LNCaP clone FGC (cell line): ENCODE results near the gene ADD1.

ENCODE experiments used
- DNase-seq: peaks from one replicate; pipeline ENCODE4 v3.0.0-alpha.2; 2011; ENCODE audit warnings: low read depth
- H3K4me3 ChIP-seq: 2 replicates; pipeline ENCODE4 v1.5.1; 2011; ENCODE audit warnings: mild to moderate bottlenecking, low read depth, low read length, control low read depth
- TF ChIP-seq, protein P1 (sequence below): IDR thresholded peaks from 2 replicates; pipeline ENCODE4 v1.5.1; 2012; ENCODE audit warnings: mild to moderate bottlenecking; ENCODE audit not compliant: control insufficient read depth, insufficient read depth; ENCODE audit errors: extremely low read depth

ADD1 gene

DNA sequence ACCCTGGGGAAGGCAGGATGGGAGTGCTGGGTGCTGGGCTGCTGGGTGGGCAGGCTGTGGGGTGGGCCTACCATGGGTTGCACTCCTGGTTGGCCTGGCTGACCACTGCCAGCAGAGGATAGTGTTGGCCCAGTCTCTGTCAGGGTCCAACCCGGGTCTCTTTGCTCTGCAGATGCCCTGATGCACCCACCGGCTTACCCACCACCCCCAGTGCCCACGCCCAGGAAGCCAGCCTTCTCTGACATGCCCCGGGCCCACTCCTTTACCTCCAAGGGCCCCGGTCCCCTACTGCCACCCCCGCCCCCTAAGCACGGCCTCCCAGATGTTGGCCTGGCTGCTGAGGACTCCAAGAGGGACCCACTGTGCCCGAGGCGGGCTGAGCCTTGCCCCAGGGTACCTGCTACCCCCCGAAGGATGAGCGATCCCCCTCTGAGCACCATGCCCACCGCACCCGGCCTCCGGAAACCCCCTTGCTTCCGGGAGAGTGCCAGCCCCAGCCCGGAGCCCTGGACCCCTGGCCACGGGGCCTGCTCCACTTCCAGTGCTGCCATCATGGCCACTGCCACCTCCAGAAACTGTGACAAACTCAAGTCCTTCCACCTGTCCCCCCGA, 14.2 kb upstream of the ADD1 start:
- H3K4me3 ChIP-seq = no peak overlapping the region
- DNase-seq = no peak
- TF ChIP-seq, protein P1, sequence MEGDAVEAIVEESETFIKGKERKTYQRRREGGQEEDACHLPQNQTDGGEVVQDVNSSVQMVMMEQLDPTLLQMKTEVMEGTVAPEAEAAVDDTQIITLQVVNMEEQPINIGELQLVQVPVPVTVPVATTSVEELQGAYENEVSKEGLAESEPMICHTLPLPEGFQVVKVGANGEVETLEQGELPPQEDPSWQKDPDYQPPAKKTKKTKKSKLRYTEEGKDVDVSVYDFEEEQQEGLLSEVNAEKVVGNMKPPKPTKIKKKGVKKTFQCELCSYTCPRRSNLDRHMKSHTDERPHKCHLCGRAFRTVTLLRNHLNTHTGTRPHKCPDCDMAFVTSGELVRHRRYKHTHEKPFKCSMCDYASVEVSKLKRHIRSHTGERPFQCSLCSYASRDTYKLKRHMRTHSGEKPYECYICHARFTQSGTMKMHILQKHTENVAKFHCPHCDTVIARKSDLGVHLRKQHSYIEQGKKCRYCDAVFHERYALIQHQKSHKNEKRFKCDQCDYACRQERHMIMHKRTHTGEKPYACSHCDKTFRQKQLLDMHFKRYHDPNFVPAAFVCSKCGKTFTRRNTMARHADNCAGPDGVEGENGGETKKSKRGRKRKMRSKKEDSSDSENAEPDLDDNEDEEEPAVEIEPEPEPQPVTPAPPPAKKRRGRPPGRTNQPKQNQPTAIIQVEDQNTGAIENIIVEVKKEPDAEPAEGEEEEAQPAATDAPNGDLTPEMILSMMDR = no peak

DNA sequence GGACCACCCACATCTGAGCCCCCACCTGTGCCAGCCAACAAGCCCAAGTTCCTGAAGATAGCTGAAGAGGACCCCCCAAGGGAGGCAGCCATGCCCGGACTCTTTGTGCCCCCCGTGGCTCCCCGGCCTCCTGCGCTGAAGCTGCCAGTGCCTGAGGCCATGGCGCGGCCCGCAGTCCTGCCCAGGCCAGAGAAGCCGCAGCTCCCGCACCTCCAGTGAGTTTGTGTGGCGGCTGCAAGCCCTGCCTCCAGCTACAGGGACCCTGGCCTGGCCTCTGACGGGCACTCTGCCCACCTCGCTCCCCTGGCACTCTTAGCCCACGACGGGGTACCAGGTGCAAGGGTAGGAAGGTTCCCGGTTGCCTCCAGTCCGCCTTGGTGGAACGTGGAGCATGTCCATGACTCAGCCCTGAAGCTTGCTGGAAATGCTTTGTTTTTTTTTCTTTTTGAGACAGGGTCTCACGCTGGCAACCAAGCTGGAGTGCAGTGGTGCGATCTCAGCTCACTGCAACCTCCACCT, 13.7 kb upstream of the ADD1 start:
- no peak overlapping the region for H3K4me3 ChIP-seq
- DNase-seq = no peak
- TF ChIP-seq, protein P1 = no peak

DNA sequence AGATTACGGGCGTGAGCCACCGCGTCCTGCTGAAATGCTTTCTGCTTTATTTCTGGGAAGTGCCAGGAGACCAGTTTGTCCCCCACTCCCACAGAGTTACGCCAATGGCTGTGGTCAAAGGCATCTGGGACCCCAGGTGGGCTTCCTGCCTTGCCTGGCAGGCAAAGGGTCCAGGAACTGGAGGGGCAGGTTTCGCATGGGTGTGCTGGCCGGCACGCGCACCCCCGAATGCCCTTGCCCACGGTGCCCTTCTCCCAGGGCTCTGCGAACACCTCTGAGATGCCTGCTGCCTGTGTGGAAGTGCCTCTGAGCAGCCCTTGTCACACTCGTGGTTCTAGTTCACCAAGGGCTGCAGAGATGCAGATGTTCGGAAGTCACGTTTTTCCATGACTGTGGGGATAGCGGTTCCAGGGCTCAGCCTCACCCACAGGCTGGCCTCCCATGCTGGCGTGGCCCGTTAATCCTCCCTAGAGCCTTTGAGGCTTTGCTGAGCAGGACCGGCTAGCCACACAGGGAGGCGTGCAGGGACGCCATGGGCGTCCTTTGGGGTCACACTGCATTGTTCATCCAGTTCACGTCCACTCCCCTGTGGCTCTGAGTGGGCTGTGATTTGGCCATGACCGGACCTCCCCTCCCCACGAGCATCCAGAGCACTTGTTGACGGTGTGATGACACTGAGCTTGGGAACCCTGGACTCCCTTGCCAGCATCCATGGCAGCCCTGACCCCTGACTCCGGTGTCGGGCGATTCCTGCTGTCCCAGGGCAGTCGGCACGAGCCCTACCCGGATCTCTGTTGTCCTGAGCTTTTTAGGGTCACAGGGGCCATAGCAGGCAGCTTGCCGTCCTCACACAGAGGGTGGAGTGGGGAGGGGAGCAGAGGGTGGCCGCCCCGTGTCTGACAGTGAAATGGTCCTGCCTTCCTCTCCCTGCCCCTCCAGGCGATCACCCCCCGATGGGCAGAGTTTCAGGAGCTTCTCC, 12.7 kb upstream of the ADD1 start:
- no peak for DNase-seq
- no peak overlapping the region for H3K4me3 ChIP-seq
- TF ChIP-seq, protein P1 = no peak

DNA sequence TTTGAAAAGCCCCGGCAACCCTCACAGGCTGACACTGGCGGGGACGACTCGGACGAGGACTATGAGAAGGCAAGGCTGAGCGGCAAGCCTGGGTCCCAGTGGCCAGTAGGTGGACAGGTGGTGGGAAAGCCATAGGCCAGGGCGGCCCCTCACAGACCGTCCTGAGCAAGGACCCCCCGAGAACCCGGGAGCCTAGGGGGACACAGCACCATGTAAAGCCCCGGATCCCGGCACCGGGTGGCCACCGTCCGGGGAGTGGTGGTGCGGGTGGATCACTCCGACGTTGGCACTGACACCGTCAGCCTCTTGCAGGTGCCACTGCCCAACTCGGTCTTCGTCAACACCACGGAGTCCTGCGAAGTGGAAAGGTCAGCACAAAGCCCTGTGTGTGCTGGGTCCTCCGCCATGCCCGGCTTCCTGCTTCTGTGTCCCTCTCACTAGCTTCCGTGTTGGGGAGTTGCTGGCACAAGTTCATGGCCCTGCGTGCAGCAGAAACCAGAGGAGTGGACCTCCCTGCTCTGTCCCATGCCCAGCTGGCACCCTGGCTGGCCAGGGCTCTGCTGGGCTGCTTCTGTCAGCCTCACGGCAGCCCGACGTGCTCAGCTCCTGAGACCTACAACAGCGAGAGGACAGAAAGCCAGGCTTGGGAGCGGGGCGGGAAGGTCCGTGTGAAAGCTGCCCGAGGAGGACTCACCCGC, 11.9 kb upstream of the ADD1 start:
- H3K4me3 ChIP-seq = no peak overlapping the region
- TF ChIP-seq, protein P1 = no peak
- DNase-seq = no peak

DNA sequence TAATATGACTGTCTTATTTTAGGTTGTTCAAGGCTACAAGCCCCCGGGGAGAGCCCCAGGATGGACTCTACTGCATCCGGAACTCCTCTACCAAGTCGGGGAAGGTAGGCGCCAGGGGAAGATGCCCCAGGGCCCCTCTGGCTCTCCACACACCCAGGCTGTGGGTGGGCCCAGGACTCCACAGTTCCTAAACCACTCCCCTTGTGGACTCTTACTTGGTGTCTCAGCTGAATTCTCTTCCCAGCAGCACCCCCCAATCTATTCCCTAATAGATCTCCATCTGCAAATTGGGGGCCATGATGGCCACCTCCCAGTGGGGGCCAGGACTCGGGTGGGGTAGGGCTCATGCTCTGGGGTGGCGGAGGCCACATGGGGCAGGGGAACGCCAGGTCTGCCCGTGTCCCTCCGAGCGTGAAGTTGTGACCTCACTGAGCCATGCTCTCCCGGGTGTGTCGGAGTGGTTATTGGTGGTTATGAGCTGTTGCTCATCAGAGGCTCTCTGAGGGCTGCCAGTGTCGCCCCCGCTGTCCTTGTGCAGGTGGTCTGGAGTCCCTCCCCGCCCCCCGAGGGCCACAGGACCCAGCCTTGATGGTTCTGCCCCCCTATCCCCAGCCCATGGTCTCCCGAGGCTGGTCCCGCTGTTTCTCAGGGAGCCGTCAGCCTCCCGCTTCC, 11.2 kb upstream of the ADD1 start:
- no peak for DNase-seq
- TF ChIP-seq, protein P1 = no peak
- no peak overlapping the region for H3K4me3 ChIP-seq

DNA sequence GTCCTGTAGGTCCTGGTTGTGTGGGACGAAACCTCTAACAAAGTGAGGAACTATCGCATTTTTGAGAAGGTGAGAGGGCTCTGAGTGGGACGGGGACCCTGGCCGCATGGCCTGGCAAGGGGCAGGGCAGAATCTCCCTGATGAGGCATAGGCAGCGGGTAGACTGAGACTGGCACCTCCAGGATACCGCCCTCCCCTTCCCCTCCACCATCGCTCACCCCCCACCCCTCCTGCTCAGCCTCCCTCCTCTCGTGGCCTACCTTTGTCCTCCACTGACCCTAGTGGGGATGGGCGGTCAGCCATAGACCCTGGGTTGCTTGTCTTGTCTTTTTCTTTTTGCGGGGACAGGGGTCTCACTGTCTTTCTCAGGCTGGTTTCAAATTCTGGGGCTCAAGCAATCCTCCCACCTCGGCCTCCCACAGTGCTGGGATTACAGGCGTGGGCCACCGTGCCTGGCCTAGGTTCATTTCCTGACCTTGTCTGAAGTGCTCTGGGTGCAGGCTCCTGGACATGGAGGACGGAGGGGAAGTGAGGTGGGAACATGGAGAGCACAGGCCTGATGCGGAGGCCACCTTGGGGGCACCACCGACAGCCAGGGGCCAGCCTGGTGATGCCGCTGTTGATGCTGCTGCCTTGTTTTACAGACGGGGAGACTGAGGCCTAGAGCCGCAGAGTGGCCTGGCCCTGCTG, 10.5 kb upstream of the ADD1 start:
- H3K4me3 ChIP-seq = no peak overlapping the region
- DNase-seq = no peak
- TF ChIP-seq, protein P1 = no peak
